Neural cell (in vitro differentiated cells): ENCODE results near the gene RDH8. TPM values are rescaled to one million over a fixed set of nuclear protein-coding genes. Genes with fewer than 3 reads are reported as not detected.

Experiments
- H2AFZ ChIP-seq: fragments of 200-600, 300-800 bp; sonication (generic), shearing (Covaris generic); 2 replicates; pipeline ENCODE4 v1.6.0; 2014; ENCODE audit warnings: low read depth, mild to moderate bottlenecking, antibody characterized with exemption, low read length, moderate library complexity
- H3F3A ChIP-seq: fragments of 200-600 bp; shearing (Covaris generic); 2 replicates; pipeline ENCODE4 v1.6.1; 2016; ENCODE audit warnings: mild to moderate bottlenecking, moderate library complexity, mixed read lengths, antibody characterized with exemption, low read length; ENCODE audit not compliant: insufficient read depth, poor library complexity, severe bottlenecking
- H3K27ac ChIP-seq: fragments of 200-600, 300-800 bp; sonication (generic), shearing (Covaris generic); 2 replicates; pipeline ENCODE4 v1.5.1; 2014; ENCODE audit warnings: mild to moderate bottlenecking, low read length, moderate library complexity
- H3K27me3 ChIP-seq: fragments of 300-800, 200-600 bp; sonication (generic), shearing (Covaris generic); 2 replicates; pipeline ENCODE4 v1.6.0; 2014; ENCODE audit warnings: mild to moderate bottlenecking, low read depth, low read length, moderate library complexity; ENCODE audit not compliant: insufficient read depth
- H3K36me3 ChIP-seq: fragments of 300-800, 200-600 bp; sonication (generic), shearing (Covaris generic); 2 replicates; pipeline ENCODE4 v1.5.1; 2014; ENCODE audit warnings: mild to moderate bottlenecking, antibody characterized with exemption, low read length, moderate library complexity; ENCODE audit not compliant: insufficient read depth
- H3K4me2 ChIP-seq: fragments of 300-800, 200-600 bp; sonication (generic), shearing (Covaris generic); 2 replicates; pipeline ENCODE4 v1.6.0; 2014; ENCODE audit warnings: mild to moderate bottlenecking, low read length
- H3K4me3 ChIP-seq: fragments of 300-800, 200-600 bp; sonication (generic), shearing (Covaris generic); 2 replicates; pipeline ENCODE4 v1.5.1; 2014; ENCODE audit warnings: mild to moderate bottlenecking, low read length, moderate library complexity
- H3K79me2 ChIP-seq: fragments of 200-600 bp; shearing (Covaris generic); replicated peaks from 2 replicates; pipeline ENCODE4 v1.6.0; 2014; ENCODE audit warnings: mild to moderate bottlenecking, low read length, moderate library complexity; ENCODE audit not compliant: insufficient read depth
- H3K9ac ChIP-seq: fragments of 300-800, 200-600 bp; sonication (generic), shearing (Covaris generic); 2 replicates; pipeline ENCODE4 v1.6.1; 2016; ENCODE audit warnings: mild to moderate bottlenecking, low read length, mixed read lengths
- H3K9me2 ChIP-seq: fragments of 200-600 bp; shearing (Covaris generic); 2 replicates; pipeline ENCODE4 v1.6.1; 2016; ENCODE audit warnings: mild to moderate bottlenecking, low read length, mixed read lengths; ENCODE audit not compliant: insufficient read depth
- H3K9me3 ChIP-seq: fragments of 200-600, 300-800 bp; sonication (generic), shearing (Covaris generic); 2 replicates; pipeline ENCODE4 v1.6.1; 2016; ENCODE audit warnings: mild to moderate bottlenecking, mixed run types, low read length, moderate library complexity, mixed read lengths
- H4K20me1 ChIP-seq: fragments of 200-600 bp; shearing (Covaris generic); 2 replicates; pipeline ENCODE4 v1.6.1; 2016; ENCODE audit warnings: mild to moderate bottlenecking, mixed run types; ENCODE audit not compliant: insufficient read depth
- CTCF ChIP-seq: fragments of 450-650 bp; IDR thresholded peaks from 2 replicates; pipeline ENCODE4 v1.5.1; 2014; ENCODE audit warnings: antibody characterized with exemption, mild to moderate bottlenecking, moderate library complexity; ENCODE audit not compliant: poor library complexity, severe bottlenecking
- EP300 ChIP-seq: fragments of 450-650 bp; conservative IDR thresholded peaks from 2 replicates; pipeline ENCODE4 v1.6.1; 2014; ENCODE audit warnings: antibody characterized with exemption, mild to moderate bottlenecking, moderate library complexity; ENCODE audit not compliant: poor library complexity, severe bottlenecking
- EZH2 ChIP-seq: fragments of 200-600, 300-800 bp; shearing (Covaris generic), sonication (generic); IDR thresholded peaks from 2 replicates; pipeline ENCODE4 v1.6.1; 2014; ENCODE audit warnings: antibody characterized with exemption, low read length, borderline replicate concordance, mild to moderate bottlenecking; ENCODE audit not compliant: insufficient read depth, poor library complexity, severe bottlenecking
- MXI1 ChIP-seq: fragments of 450-650 bp; conservative IDR thresholded peaks from 2 replicates; pipeline ENCODE4 v1.6.1; 2014; ENCODE audit warnings: antibody characterized with exemption, mild to moderate bottlenecking; ENCODE audit not compliant: poor library complexity, severe bottlenecking
- POLR2AphosphoS5 ChIP-seq: IDR thresholded peaks from 2 replicates; pipeline ENCODE4 v1.6.1; 2012
- RAD21 ChIP-seq: fragments of 450-650 bp; conservative IDR thresholded peaks from 2 replicates; pipeline ENCODE4 v1.6.1; 2014; ENCODE audit warnings: antibody characterized with exemption, mild to moderate bottlenecking, moderate library complexity
- TAF1 ChIP-seq: IDR thresholded peaks from 2 replicates; pipeline ENCODE4 v1.6.1; 2012; ENCODE audit warnings: low read depth
- polyA plus RNA-seq: library from polyadenylated mRNA; depleted of rRNA; stranded (reverse); fragments of >200 nt; gene quantifications from 2 replicates; pipeline ENCODE4 v1.2.3, GENCODE V29; 2014
- TF ChIP-seq, protein P1 (sequence below): IDR thresholded peaks from 2 replicates; pipeline ENCODE4 v1.6.1; 2012; ENCODE audit warnings: borderline replicate concordance

RDH8 gene
- polyA plus RNA-seq, 1 donor from 2014 or later, result not detected

DNA sequence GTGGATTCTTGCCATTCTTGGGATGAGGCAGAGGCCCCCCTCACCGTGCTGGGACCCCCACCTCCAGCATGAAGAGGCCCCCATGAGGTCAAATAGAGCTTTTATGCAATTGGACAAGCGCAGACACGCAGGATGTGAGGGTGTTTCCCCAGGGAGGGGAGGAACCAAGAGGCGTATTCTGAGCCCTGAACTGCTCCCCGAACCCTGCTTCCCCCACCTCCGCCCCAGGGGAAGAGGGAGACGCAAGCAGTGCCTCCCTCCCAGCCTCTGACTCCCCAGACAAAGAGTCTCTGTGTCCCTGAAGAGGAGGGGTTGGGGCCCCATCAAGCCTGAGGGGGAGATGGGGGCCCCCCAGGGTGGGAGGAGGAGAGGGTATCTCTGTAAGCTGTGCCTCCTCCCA, 1.3 kb upstream of the RDH8 start:
- Histone ChIP-seq H4K20me1 (no peaks in the 10 kb centered on the region), H3K27ac (no peak overlapping the region), H3F3A (no peaks in the 10 kb centered on the region), H3K9me2 (no peaks in the 10 kb centered on the region), H3K79me2 (no peaks in the 10 kb centered on the region), H3K9me3 (no peaks in the 10 kb centered on the region), H3K36me3 (no peaks in the 10 kb centered on the region), H3K27me3 (peaks cover 54% of the 10 kb centered on the region), H3K9ac (no peak overlapping the region), H3K4me3 (no peak overlapping the region), H2AFZ (no peak overlapping the region), H3K4me2 (no peak overlapping the region)
- TF ChIP-seq RAD21, result no peak
- TF ChIP-seq, protein P1, sequence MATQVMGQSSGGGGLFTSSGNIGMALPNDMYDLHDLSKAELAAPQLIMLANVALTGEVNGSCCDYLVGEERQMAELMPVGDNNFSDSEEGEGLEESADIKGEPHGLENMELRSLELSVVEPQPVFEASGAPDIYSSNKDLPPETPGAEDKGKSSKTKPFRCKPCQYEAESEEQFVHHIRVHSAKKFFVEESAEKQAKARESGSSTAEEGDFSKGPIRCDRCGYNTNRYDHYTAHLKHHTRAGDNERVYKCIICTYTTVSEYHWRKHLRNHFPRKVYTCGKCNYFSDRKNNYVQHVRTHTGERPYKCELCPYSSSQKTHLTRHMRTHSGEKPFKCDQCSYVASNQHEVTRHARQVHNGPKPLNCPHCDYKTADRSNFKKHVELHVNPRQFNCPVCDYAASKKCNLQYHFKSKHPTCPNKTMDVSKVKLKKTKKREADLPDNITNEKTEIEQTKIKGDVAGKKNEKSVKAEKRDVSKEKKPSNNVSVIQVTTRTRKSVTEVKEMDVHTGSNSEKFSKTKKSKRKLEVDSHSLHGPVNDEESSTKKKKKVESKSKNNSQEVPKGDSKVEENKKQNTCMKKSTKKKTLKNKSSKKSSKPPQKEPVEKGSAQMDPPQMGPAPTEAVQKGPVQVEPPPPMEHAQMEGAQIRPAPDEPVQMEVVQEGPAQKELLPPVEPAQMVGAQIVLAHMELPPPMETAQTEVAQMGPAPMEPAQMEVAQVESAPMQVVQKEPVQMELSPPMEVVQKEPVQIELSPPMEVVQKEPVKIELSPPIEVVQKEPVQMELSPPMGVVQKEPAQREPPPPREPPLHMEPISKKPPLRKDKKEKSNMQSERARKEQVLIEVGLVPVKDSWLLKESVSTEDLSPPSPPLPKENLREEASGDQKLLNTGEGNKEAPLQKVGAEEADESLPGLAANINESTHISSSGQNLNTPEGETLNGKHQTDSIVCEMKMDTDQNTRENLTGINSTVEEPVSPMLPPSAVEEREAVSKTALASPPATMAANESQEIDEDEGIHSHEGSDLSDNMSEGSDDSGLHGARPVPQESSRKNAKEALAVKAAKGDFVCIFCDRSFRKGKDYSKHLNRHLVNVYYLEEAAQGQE, result no peak
- no peak for TF ChIP-seq TAF1
- no peak for TF ChIP-seq EZH2

- no peaks in the 10 kb centered on the region for H3K9me3 ChIP-seq
- H3K4me3 ChIP-seq, result no peak overlapping the region
- no peaks in the 10 kb centered on the region for H3F3A ChIP-seq
- H3K36me3 ChIP-seq, result no peaks in the 10 kb centered on the region
- no peaks in the 10 kb centered on the region for H3K9me2 ChIP-seq
- peaks cover 45% of the 10 kb centered on the region for H3K27me3 ChIP-seq
- no peak overlapping the region for H2AFZ ChIP-seq
- no peaks in the 10 kb centered on the region for H3K79me2 ChIP-seq
- H3K4me2 ChIP-seq, result no peak overlapping the region
- H4K20me1 ChIP-seq, result no peaks in the 10 kb centered on the region
- H3K9ac ChIP-seq, result no peak overlapping the region
- TF ChIP-seq POLR2AphosphoS5, result no peak
- TF ChIP-seq EP300, result no peak
- no peak for TF ChIP-seq MXI1
- H3K27ac ChIP-seq, result no peak overlapping the region
These were observed 743 bp downstream of the RDH8 start for GRCh38 chr19:10013834-10014618.

DNA sequence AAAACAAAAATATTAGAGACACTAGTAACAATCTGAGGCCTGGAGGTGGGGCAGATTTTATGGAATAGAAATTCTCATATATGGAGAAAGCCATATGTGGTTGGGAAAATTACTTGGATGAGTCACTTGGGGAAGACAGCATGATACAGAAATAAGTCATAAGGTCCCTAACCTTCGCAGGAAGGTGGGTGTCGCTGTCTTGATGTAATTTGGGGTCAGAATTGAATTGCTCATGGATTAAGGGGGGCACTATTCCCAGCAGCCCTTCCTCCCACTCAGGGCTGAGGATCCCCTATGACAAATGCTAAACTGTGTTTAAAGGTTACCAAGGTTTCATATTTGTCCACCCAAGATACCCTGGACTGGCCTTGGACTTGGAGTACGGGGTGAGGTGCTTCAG, 5.0 kb downstream of the RDH8 start:
- no peak overlapping the region for H3K27ac ChIP-seq
- H3K27me3 ChIP-seq, result peaks cover 5% of the 10 kb centered on the region
- no peaks in the 10 kb centered on the region for H3K9me2 ChIP-seq
- no peak overlapping the region for H3K4me3 ChIP-seq
- H3K4me2 ChIP-seq, result no peak overlapping the region
- no peaks in the 10 kb centered on the region for H3F3A ChIP-seq
- H3K9ac ChIP-seq, result no peak overlapping the region
- H3K36me3 ChIP-seq, result no peaks in the 10 kb centered on the region
- H3K9me3 ChIP-seq, result no peaks in the 10 kb centered on the region
- TF ChIP-seq POLR2AphosphoS5, result no peak
- TF ChIP-seq CTCF, result no peak
- no peak for TF ChIP-seq RAD21
- no peak for TF ChIP-seq TAF1
- no peak for TF ChIP-seq MXI1
- TF ChIP-seq EZH2, result no peak
- no peak for TF ChIP-seq EP300
- H4K20me1 ChIP-seq, result no peaks in the 10 kb centered on the region
- H3K79me2 ChIP-seq, result no peaks in the 10 kb centered on the region
- no peak overlapping the region for H2AFZ ChIP-seq
